RWPE2 (cell line): Measurements from ENCODE around the gene DVL1.

Source experiments
- ATAC-seq: fragments of 200-7000 bp; cut with Tn5 transposase; 3 replicates; pipeline ENCODE4 v1.9.1; 2021; ENCODE audit warnings: low read depth
- DNase-seq: peaks from one replicate; pipeline ENCODE4 v3.0.0-alpha.2; 2020; ENCODE audit warnings: low spot score
- H3K27ac ChIP-seq: fragments of 450-650 bp; 2 replicates; pipeline ENCODE4 v1.5.1; 2017; ENCODE audit warnings: mild to moderate bottlenecking; ENCODE audit not compliant: poor library complexity, severe bottlenecking
- H3K27me3 ChIP-seq: fragments of 250-450 bp; sonication (Bioruptor Pico); 2 replicates; pipeline ENCODE4 v1.5.1; 2021; ENCODE audit warnings: mild to moderate bottlenecking, moderate library complexity; ENCODE audit not compliant: insufficient read depth, poor library complexity, severe bottlenecking
- H3K36me3 ChIP-seq: fragments of 250-450 bp; sonication (Bioruptor Pico); 2 replicates; pipeline ENCODE4 v1.5.1; 2020; ENCODE audit warnings: low read depth, mild to moderate bottlenecking, moderate library complexity
- H3K4me1 ChIP-seq: fragments of 250-450 bp; sonication (Bioruptor Pico); 2 replicates; pipeline ENCODE4 v1.5.1; 2021; ENCODE audit warnings: mild to moderate bottlenecking, moderate library complexity; ENCODE audit not compliant: insufficient read depth, poor library complexity, severe bottlenecking
- H3K4me3 ChIP-seq: fragments of 250-450 bp; sonication (Bioruptor Pico); 2 replicates; pipeline ENCODE4 v1.5.1; 2021; ENCODE audit warnings: mild to moderate bottlenecking, moderate library complexity; ENCODE audit not compliant: severe bottlenecking
- H3K9me3 ChIP-seq: fragments of 250-450 bp; sonication (Bioruptor Pico); 2 replicates; pipeline ENCODE4 v1.5.1; 2021; ENCODE audit warnings: mild to moderate bottlenecking, moderate library complexity; ENCODE audit not compliant: severe bottlenecking
- CTCF ChIP-seq: fragments of 450-650 bp; IDR thresholded peaks from one replicate; pipeline ENCODE4 v1.5.1; 2017; ENCODE audit warnings: mild to moderate bottlenecking, moderate library complexity; ENCODE audit not compliant: poor library complexity, severe bottlenecking

Gene DVL1

GRCh38 chr1:1335283-1335682 is 13.9 kb downstream of the DVL1 start:
- no peak for TF ChIP-seq CTCF
- no peaks in the 10 kb centered on the region for H3K27me3 ChIP-seq
- H3K4me1 ChIP-seq = peaks cover 17% of the 10 kb centered on the region
- DNase-seq = no peak
- H3K27ac ChIP-seq = no peak overlapping the region
- ATAC-seq = no peak
- H3K4me3 ChIP-seq = no peak overlapping the region
- H3K36me3 ChIP-seq = peaks cover 31% of the 10 kb centered on the region
- no peaks in the 10 kb centered on the region for H3K9me3 ChIP-seq

- H3K27me3 ChIP-seq = no peaks in the 10 kb centered on the region
- no peak for ATAC-seq
These were observed 14.4 kb downstream of the DVL1 start for GRCh38 chr1:1334835-1335234.

GRCh38 chr1:1333551-1334241 is 15.5 kb downstream of the DVL1 start:
- DNase-seq (no peak), ATAC-seq (no peak; the same call in 2 of the 3 replicates)
- peaks cover 22% of the 10 kb centered on the region for H3K36me3 ChIP-seq
- no peak for TF ChIP-seq CTCF
- no peaks in the 10 kb centered on the region for H3K9me3 ChIP-seq
- H3K27ac ChIP-seq = peak overlapping the region; percentile 16
- H3K27me3 ChIP-seq = no peaks in the 10 kb centered on the region
- no peak overlapping the region for H3K4me3 ChIP-seq
- peaks cover 17% of the 10 kb centered on the region for H3K4me1 ChIP-seq

More at GRCh38 chr1:1334835-1335234, 14.4 kb downstream of the DVL1 start:
- TF ChIP-seq CTCF = no peak
- Histone ChIP-seq H3K36me3 (peaks cover 27% of the 10 kb centered on the region), H3K4me1 (peaks cover 17% of the 10 kb centered on the region), H3K4me3 (no peak overlapping the region), H3K27ac (no peak overlapping the region), H3K9me3 (no peaks in the 10 kb centered on the region)
- DNase-seq = no peak

GRCh38 chr1:1332774-1333480 is 16.3 kb downstream of the DVL1 start:
- DNase-seq (no peak), ATAC-seq (peak; percentile 33)
- peak overlapping the region; percentile 16 for H3K27ac ChIP-seq
- no peaks in the 10 kb centered on the region for H3K27me3 ChIP-seq
- H3K36me3 ChIP-seq = peaks cover 16% of the 10 kb centered on the region
- H3K4me3 ChIP-seq = no peak overlapping the region
- H3K9me3 ChIP-seq = no peaks in the 10 kb centered on the region
- peaks cover 17% of the 10 kb centered on the region for H3K4me1 ChIP-seq
- no peak for TF ChIP-seq CTCF
